GM21619 (cell line): ENCODE data around the gene IPO7.
"Not testable (repeated sequence)": the region's sequence is repeated elsewhere in the genome, so short reads cannot be mapped to it uniquely, and the experiment has no call there.

Experiments
- ATAC-seq: cut with Tn5 transposase; IDR thresholded peaks from one replicate; pipeline ENCODE4 v1.9.1; 2021; ENCODE audit not compliant: unreplicated experiment

IPO7 gene

DNA sequence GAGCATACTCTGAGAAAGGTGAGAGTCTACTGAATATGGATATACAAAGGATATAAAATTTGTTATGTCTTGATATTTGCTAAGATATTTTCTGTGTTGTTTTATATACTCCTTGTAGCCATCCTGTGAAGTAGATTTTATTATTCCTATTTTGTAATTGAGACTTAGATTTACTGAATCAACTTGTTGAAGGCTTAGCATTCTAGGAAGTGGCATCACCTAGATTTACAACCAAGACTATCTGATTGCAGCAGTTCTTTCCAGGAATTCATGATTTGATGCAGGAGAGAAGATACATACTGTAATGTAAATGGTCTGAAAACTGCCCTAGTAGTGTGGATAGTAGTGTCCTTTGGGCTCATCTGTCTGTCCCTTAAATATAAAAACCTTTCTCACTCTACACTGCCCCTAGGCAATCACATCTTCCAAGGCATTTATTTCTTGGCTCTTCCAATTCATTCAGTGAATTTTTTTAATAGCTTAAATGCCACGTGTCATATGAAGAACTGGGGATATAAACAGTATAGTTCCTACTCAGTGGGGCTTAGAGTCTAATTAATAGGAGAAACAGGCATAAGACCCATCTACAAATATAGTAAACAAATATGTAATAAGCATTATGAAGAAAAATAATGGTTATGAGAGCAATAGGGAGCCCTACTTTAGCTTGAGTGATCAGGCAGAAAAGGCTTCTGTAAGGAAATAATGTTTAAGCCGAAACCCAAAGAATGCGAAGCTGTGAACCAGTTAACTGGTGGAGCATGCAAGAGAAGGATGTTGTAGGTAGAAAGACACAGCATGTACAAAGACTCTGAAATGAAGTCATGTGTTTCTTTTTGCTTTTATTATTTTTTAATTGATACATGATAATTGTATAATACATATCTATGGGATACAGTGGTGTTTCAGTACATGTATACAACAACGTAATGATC is 13.6 kb downstream of the IPO7 start:
- ATAC-seq = no peak

DNA sequence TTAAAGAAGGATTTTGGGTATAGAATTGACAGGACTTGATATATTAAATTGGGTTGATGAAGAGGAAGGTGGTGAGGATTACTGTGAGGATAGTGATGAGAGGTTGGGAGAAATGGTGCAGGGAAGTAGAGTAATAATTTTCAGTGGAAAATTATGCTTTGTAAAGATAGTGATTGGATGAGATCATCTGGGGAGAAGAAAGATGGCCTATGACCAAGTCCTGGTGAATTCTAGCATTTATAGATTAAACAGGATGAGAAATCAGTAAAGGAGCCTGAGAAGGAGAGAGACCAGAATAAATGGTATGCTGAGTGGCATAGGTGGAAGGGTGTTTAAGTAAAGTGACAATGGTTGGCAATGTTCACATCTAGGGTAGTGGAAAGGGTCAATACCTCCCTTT is 15.0 kb downstream of the IPO7 start:
- ATAC-seq = no peak

DNA sequence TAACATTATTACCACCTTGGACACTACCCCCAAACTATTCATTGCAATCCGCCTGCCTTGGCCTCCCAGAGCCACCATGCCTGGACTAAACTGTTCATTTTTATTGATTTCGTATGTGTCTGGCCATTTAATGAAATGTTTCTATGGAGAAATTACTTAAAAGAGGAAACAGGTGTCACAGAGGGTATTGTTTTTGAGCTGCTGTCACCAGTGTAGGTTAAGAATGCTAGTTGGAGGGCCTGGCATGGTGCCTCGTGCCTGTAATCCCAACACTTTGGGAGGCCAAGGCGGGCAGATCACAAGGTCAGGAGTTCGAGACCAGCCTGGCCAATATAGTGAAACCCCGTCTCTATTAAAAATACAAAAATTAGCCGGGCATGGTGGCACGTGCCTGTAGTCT is 17.4 kb downstream of the IPO7 start:
- not testable (repeated sequence) for ATAC-seq

DNA sequence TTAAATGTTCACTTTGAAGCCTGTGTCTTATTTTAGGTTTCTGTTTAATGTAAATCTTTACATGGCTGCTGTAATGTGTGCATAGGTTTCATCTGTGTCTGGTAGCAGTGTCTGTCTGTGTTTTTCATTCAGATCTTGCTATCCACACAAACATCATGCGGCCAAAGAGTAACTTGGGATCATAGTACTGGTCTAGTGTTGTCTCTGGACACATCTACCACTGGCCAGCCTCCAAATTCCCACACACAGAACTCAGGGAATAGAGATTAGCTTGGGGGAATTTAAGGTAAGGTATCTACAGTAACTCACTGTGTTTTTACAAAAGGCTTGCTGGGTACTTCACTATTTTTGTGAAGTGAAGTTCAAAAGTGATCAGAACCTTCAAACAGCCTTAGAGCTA is 44.3 kb downstream of the IPO7 start:
- no peak for ATAC-seq

DNA sequence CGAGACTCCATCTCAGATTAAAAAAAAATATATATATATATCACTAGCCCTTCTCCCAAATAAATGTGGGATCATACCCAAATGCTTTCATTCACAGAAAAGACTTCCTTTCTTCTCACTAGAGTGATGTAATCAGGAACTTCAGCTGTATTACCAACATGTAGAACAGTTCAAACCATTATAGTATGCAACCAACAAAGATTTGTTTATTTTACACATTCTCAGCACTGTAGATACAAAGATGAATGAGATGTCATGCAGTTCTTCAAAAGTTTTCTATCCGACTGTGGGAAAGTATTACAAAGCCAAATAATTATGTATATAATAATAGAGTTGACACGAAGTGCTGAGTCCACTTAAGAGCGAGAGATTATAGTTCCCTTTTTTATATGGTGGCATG is 54.2 kb downstream of the IPO7 start:
- no peak for ATAC-seq

DNA sequence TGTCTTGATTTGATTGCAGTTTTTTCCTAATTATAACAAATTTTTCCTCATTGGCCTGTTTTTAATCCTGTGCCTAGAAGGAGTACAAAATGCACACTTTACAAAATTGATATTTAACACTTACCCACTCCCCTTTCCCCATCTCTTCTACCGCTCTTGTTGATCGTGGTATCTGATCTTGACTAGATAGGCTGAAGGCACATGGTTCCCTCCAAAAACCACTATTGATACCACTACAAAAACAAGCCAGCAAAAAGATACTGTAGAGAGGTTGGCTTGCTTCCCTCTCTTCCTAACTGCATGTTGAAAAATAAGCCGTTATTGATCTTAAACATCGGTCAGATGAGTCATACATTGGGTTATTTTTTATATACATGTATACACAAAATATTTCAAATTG is 61.8 kb downstream of the IPO7 start:
- ATAC-seq = no peak

DNA sequence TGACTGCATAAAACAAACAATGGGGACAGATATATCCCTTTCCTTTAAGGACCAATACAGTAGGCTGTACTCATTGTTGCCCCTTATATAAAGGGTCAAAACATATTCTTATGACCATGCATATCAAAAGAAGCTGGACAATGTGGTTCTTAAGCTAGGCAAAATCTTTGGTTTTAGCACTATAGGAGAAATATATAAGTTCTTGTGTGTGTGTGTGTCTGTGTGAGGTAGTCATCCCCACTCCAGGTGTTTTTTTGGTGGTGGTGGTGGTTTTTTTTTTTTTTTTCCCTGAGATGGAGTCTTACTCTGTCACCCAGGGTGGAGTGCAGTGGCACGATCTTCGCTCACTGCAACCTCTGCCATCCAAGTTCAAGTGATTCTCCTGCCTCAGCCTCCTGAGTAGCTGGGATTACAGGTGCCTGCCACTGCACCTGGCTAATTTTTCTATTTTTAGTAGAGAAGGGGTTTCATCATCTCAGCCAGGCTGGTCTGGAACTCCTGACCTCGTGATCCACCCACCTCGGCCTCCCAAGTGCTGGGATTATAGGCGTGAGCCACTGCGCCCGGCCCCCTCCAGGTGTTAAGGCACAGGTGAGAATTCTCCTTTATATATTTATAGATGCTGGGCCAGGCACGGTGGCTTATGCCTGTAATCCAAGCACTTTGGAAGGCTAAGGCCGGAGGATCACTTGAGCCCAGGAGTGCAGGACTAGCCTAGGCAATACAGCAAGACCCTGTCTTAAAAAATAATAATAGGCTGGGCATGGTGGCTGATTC is 64.3 kb downstream of the IPO7 start:
- no peak for ATAC-seq

DNA sequence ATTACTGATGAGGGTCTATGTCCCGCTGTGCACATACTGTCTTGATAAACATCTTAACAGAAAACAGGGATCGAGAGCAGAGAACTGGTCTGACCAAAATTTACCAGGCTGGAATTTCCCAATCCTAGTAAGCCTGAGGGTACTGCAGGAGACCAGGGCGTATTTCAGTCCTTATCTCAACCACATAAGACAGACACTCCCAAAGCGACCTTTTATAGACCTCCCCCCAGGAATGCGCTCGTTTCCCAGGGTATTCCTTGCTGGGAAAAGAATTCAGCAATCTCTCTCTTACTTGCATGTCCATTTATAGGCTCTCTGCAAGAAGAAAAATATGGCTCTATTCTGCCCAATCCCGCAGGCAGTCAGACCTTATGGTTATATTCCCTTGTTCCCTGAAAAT is 67.6 kb downstream of the IPO7 start:
- not testable (repeated sequence) for ATAC-seq

DNA sequence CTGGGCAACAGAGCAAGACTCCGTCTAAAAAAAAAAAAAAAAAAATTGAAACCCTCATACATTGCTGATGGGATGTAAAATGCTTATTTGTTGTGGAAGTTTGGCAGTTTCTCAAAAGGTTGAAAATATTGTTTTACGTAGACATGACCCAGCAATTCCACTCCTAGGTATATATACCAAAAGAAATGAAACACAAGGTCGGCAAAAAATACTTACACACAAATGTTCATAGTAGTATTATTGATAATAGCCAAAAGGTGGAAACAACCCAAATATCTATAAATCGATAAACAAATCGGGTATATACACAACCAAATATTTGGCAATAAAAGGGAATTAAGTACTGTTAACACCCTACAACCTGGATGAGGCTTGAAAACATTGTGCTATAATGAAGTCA is 71.3 kb downstream of the IPO7 start:
- no peak for ATAC-seq

DNA sequence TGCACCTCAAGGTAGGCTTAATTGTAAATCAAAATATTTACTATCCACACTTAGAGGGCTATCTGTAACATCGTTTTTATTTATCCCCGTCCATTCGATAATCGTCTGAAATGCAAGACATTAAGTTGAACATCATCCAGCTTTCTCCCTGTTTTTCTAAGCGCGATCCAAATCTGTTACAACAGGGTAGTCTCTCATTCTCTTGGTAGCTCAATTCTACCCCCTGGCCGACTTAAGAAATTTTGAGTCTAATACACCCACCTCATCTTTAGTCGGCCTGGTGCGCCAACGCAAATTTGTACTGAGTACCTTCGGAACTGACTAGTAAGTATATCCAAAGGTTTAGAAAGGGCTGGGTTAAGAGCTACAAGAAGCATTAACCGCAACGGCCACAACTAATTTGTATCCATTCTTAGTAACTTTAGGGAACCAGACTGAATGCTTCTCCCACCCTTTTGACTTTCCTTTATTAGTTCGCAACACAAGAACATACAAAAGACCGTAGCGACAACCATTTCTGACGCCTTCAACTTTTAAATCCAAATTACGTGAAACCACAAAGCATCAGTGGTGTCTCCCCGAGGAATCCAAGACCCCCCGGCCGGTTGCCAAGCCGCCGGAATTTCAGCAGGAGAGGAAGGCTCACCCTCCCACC is 75.3 kb downstream of the IPO7 start:
- no peak for ATAC-seq

DNA sequence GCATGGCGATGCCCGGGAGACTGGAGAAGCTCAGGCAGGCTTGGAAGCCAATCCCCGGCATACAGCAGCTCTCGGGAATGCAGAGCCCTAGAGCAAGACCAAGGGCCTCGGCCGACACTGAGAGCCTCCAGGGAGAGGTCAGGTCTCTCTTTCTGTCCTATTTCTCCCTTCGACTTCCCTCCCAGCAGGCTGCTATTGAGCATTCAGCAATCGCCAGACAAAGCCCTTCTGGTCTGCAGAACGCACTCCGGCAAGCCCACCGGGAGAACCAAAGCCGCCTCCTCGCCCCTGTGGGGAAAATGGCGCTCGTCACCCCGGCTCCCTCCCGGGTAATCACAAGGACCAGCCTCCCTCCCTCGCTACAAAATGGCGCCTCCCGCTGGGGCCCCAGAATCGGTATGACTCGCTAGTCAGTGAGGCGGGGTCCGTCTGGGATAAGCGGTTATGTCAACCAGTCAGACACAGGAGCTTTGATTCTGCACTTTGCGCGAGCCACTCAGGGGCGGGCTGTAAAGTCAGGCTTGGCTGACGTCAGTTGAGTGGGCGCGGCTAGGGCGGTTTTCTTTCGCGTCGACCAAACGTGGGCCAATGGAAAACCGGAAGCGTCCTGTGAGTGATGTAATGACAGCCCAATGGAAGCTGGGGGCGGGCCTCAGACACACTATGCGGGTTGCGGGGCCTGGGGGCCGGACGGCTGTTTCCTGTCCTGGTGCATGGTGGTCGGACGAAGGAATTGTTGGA is 76.0 kb downstream of the IPO7 start, which contains the start of gene ZNF143:
TSS of gene ZNF143 (plus strand) at position 691 of the 741 bp plus-strand sequence. CDS start 10,297 bp downstream, outside the sequence.
- ATAC-seq = peak; percentile 79

DNA sequence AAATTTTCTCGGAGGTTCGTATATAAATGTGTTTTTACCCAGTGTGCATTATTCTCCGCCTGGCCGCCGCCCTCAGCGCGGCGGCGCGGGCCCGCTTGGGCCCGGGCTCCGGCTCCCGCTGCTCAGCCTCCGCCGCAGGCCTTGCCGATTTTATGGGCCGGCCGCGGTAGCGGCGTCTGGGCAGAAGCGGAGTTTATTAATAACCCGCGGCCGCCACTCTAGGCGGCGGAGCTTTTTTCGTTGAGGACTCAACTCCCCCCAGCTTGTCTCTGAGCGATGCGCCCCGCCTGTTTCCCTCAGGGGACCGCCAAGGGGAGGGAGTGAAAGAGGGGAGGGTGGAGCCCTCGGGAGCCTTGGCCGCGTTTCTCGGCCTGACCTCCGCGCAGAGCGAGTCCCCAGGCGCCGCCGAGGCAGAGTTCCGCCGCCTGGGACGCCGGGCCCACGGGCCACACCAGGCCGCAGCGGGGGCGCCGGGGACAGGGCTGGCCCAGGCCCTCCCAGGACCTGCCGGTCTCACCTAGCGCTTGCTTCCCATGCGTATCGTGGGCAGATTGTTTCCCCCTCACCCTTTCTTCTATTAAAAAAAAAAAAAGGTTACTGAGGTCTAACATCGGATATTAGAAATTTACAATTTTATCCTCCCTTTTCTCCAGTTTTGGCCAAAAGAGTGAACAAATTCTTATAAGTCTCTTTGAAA is 76.8 kb downstream of the IPO7 start:
- peak; percentile 44 for ATAC-seq

DNA sequence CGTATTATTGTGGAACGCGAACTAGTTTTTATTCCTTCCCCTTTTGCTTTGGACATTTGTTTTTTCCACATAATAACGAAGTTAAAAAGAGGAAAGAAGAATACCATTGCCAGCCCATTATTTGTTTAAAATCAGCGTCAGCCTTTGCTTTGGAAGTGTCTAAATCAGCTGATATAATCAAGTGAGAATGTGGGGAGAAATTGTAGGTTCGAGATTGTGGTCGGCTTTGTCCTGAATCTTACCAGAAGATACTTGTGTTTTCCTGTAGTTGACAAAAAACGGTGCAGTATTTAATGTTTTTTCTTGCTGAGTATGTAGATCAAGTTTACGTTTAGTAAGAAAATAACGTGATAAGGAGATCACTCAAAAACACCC is 77.3 kb downstream of the IPO7 start:
- no peak for ATAC-seq

DNA sequence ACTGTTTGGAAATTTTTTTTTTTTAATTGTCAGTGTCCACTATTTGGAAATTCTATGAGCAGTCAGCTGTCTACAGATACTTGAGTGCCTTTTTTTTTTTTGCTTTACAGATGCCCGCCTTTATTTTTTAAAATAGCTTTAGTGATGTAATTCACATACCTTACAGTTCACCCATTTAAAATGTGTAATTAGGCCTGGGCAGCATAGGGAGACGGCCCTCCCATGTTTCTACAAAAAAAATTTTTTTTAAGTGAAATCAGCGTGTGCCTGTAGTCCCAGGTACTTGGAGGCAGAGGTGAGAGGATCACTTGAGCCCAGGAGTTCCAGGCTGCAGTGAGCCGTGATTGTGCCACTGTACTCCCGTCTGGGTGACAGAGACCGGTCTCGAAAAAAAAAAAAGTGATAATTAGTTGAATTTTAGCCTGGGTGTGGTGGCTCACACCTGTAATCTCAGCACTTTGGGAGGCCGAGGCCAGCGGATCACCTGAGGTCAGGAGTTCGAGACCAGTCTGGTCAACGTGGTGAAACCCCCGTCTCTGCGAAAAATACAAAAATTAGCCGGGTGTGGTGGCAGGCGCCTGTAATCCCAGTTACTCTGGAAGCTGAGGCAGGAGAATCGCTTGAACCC is 77.8 kb downstream of the IPO7 start:
- no peak for ATAC-seq

DNA sequence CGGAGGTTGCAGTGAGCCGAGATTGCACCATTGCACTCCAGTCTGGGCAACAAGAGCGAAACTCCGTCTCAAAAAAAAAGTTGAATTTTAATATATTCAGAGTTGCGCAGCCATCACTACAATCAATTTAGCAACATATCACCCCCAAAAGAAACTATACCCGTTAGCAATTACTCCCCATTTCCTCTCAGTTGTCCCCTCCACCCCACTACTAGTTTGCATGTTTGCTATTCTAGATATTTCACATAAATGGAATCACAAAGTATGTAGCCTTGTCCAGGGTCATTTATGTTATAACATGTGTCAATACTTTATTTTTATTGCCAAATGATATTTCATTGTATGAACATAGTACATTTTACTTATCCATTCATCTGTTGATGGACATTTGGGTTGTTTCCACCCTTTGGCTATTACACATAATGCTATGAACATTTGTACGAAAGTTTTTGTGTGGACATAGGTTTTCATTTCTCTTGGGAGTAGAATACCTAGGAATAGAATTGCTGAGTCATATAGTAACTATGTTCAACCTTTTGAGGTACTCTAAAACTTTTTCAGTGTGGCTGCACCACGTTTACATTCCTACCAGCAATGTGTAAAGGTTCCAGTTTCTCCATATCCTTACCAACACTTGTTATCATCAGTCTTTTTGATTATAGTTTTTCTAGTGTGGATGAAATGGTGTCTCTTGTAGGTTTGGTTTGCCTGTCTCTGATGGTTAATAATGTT is 78.5 kb downstream of the IPO7 start:
- ATAC-seq = no peak

DNA sequence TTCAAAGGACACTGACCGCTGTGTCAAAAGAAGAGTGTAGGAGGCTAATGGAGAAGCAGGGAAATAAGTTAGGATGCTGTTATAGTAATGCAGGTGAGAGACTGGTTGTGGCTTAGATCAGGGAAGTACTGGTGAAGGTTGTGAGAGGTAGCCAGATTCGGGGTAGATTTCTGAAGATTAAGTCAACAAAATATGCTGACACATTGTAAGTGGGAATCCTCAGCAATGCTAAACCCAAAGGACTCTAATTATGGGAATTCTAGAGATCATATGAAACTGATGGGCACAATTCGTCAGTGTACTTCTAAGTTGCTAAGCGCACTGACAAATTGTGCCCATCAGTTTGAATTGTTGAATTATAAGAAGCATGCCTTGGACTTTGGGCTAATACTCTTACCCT is 86.3 kb downstream of the IPO7 start:
- ATAC-seq = no peak

DNA sequence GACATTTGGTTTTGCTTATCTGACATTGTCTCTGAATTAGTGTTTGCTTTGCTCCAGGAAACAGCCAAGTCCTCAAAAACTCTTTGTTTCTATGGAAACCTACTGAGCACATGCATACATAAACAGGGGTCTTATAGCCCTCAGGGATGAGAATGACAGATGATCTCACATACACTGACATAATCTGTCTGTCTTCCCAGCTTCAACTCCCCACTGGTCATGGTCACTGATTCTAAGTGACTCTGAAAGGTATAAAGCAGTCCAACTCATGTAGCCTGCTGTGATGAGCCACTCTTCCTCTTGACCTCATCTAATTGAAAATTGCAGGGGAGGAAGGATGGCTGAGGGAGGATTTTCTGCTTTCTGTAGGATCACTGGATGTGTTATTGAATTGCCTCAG is 89.0 kb downstream of the IPO7 start:
- ATAC-seq = no peak

DNA sequence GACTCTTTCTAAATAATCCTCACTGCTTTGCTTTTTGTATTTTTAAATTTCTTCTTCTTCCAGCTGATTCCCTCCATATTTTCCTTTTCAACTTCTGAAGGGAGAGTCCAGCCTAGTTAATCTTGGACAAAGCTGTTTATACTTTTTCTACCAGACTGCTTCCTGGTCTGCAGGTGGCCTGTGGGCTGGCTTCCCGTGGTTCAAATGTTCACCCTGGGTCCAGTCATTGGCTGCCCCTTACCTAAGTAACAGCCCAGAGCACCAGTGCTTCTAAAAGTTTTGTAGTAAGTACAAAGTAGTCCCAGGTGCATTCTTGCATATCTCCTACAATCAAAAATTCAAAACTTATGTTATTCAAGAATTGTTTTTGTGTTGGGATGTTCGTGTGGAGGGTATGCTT is 95.4 kb downstream of the IPO7 start:
- ATAC-seq = no peak

DNA sequence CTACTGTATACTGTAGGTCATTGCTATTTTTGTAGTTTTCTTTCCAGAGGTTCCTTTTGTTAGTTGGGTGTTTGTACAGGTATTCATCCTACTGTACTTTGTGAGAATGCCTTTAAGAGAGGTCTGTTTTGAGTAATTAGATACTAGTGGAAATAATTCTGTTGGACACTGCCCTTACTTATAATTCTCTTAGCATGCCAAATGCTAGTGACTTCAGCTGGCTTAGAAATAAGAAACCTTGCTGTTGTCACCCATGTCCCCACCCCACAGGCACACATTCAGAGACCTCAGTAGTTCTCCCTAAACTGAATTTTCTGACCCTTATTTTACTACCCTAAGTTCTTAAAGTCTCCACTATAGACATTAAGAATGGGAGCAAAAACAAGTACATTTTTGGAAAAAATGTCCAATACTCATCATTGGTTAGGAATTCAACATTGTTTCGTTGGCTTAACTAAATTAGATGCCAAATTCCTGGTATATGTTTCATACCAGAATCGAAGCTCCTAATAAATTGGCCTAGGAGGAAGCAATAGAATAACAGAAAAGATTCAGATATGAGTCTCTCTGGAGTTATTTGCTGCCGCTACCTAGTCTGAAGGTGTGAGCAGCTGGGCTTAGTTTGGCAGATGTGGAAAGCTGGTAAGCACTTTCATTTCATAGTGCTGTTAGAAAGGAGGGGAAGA is 104.8 kb downstream of the IPO7 start:
- no peak for ATAC-seq
